Measurements from ENCODE around the gene PLSCR4. TPM values are rescaled to one million over a fixed set of nuclear protein-coding genes. Genes with fewer than 3 reads are reported as not detected.

Gene PLSCR4
- total RNA-seq, 2 experiments from 2014 or later: not detected

- ChIA-PET CTCF (no interaction called here), POLR2A (no interaction called here)
- no peak for DNase-seq
- no peak overlapping the region for H3K4me3 Mint-ChIP-seq
- ATAC-seq: no peak
- H3K36me3 Mint-ChIP-seq (ENCODE audit: low read depth): no peaks in the 10 kb centered on the region
- no peaks in the 10 kb centered on the region for H3K4me1 Mint-ChIP-seq (ENCODE audit: low read depth)
- H3K9me3 Mint-ChIP-seq: no peaks in the 10 kb centered on the region
- no peak overlapping the region for H3K27ac Mint-ChIP-seq
- intact Hi-C loops (cut with micrococcal nuclease): no loop called here
- H3K27me3 Mint-ChIP-seq: peaks cover 1% of the 10 kb centered on the region
- no peak for TF ChIP-seq CTCF (IDR thresholded peaks at IDR 0.05)
Observed at GRCh38 chr3:146271180-146271579, 20.3 kb upstream of the PLSCR4 start.

- H3K27ac Mint-ChIP-seq: no peak overlapping the region
- H3K27me3 Mint-ChIP-seq: no peaks in the 10 kb centered on the region
- no peak overlapping the region for H3K4me3 Mint-ChIP-seq
- no peak for ATAC-seq
- no peak for TF ChIP-seq CTCF (IDR thresholded peaks at IDR 0.05)
- H3K9me3 Mint-ChIP-seq: no peaks in the 10 kb centered on the region
- no peaks in the 10 kb centered on the region for H3K36me3 Mint-ChIP-seq (ENCODE audit: low read depth)
- CTCF ChIA-PET: no interaction called here
- POLR2A ChIA-PET: no interaction called here
- intact Hi-C loops (cut with micrococcal nuclease): no loop called here
- DNase-seq: no peak
- no peaks in the 10 kb centered on the region for H3K4me1 Mint-ChIP-seq (ENCODE audit: low read depth)
Observed at GRCh38 chr3:146269271-146269670, 18.4 kb upstream of the PLSCR4 start.

GRCh38 chr3:146268535-146269219, 17.8 kb upstream of the PLSCR4 start:
- no peak for TF ChIP-seq CTCF (IDR thresholded peaks at IDR 0.05)
- H3K27ac Mint-ChIP-seq: no peak overlapping the region
- no peaks in the 10 kb centered on the region for H3K27me3 Mint-ChIP-seq
- intact Hi-C loops (cut with micrococcal nuclease): no loop called here
- no peaks in the 10 kb centered on the region for H3K36me3 Mint-ChIP-seq (ENCODE audit: low read depth)
- H3K9me3 Mint-ChIP-seq: no peaks in the 10 kb centered on the region
- no peak for ATAC-seq
- no peaks in the 10 kb centered on the region for H3K4me1 Mint-ChIP-seq (ENCODE audit: low read depth)
- H3K4me3 Mint-ChIP-seq: no peak overlapping the region
- DNase-seq: no peak
- ChIA-PET POLR2A (no interaction called here), CTCF (no interaction called here)

- Mint-ChIP-seq H3K4me3 (no peak overlapping the region), H3K27me3 (peaks cover 2% of the 10 kb centered on the region), H3K4me1 (ENCODE audit: low read depth) (no peaks in the 10 kb centered on the region), H3K9me3 (no peaks in the 10 kb centered on the region), H3K27ac (no peak overlapping the region), H3K36me3 (ENCODE audit: low read depth) (no peaks in the 10 kb centered on the region)
- ChIA-PET CTCF (no interaction called here), POLR2A (no interaction called here)
- no peak for DNase-seq
- TF ChIP-seq CTCF (IDR thresholded peaks at IDR 0.05): no peak
- intact Hi-C loops (cut with micrococcal nuclease): no loop called here
- no peak for ATAC-seq
Observed at GRCh38 chr3:146265720-146266119, 14.8 kb upstream of the PLSCR4 start.

GRCh38 chr3:146262371-146263110, 11.6 kb upstream of the PLSCR4 start:
- ChIA-PET POLR2A (interaction anchor here (0.5 kb wide), 1 partner anchor 440 kb away, joined by 3 read pairs; no protein-coding TSS in a partner anchor), CTCF (no interaction called here)
- no peak for TF ChIP-seq CTCF (IDR thresholded peaks at IDR 0.05)
- Mint-ChIP-seq H3K4me3 (no peak overlapping the region), H3K27me3 (peaks cover 9% of the 10 kb centered on the region), H3K27ac (no peak overlapping the region), H3K36me3 (ENCODE audit: low read depth) (no peaks in the 10 kb centered on the region), H3K9me3 (no peaks in the 10 kb centered on the region), H3K4me1 (ENCODE audit: low read depth) (no peaks in the 10 kb centered on the region)
- intact Hi-C loops (cut with micrococcal nuclease): no loop called here
- DNase-seq: no peak
- no peak for ATAC-seq
